MM.1S (cell line): ENCODE data around the gene NTRK3.

ENCODE experiments used
- DNase-seq: peaks from one replicate; pipeline ENCODE4 v3.0.0-alpha.2; 2015
- H2AFZ ChIP-seq: fragments of 300-600 bp; sonication (generic); 2 replicates; pipeline ENCODE4 v1.6.0; 2016; ENCODE audit warnings: antibody characterized with exemption, low read length
- H3F3A ChIP-seq: fragments of 300-600 bp; sonication (generic); 2 replicates; pipeline ENCODE4 v1.6.1; 2016; ENCODE audit warnings: mild to moderate bottlenecking, antibody characterized with exemption, low read length, moderate library complexity, mixed read lengths; ENCODE audit not compliant: insufficient read depth
- H3K27ac ChIP-seq: fragments of 300-600 bp; sonication (generic); 2 replicates; pipeline ENCODE4 v1.5.1; 2016; ENCODE audit warnings: mild to moderate bottlenecking, low read length
- H3K27me3 ChIP-seq: fragments of 300-600 bp; sonication (generic); replicated peaks from 2 replicates; pipeline ENCODE4 v1.6.0; 2016; ENCODE audit warnings: low read length; ENCODE audit not compliant: insufficient read depth
- H3K36me3 ChIP-seq: fragments of 300-600 bp; sonication (generic); replicated peaks from 2 replicates; pipeline ENCODE4 v1.6.1; 2016; ENCODE audit warnings: mild to moderate bottlenecking, low read length, mixed read lengths; ENCODE audit not compliant: insufficient read depth
- H3K4me1 ChIP-seq: fragments of 300-600 bp; sonication (generic); 2 replicates; pipeline ENCODE4 v1.6.1; 2016; ENCODE audit warnings: low read length, mixed read lengths
- H3K4me2 ChIP-seq: fragments of 300-600 bp; sonication (generic); 2 replicates; pipeline ENCODE4 v1.6.0; 2016; ENCODE audit warnings: low read depth, low read length
- H3K4me3 ChIP-seq: fragments of 300-600 bp; sonication (generic); 2 replicates; pipeline ENCODE4 v1.5.1; 2016; ENCODE audit warnings: low read length, mixed read lengths
- H3K79me2 ChIP-seq: fragments of 300-600 bp; sonication (generic); 2 replicates; pipeline ENCODE4 v1.6.1; 2016; ENCODE audit warnings: mixed run types, low read length, mixed read lengths
- H3K9ac ChIP-seq: fragments of 300-600 bp; sonication (generic); 2 replicates; pipeline ENCODE4 v1.6.1; 2016; ENCODE audit warnings: low read length, mixed read lengths
- H3K9me2 ChIP-seq: fragments of 300-600 bp; sonication (generic); replicated peaks from 2 replicates; pipeline ENCODE4 v1.6.1; 2016; ENCODE audit warnings: mild to moderate bottlenecking, low read length, mixed read lengths; ENCODE audit not compliant: insufficient read depth
- H3K9me3 ChIP-seq: fragments of 300-600 bp; sonication (generic); replicated peaks from 2 replicates; pipeline ENCODE4 v1.6.1; 2016; ENCODE audit warnings: mild to moderate bottlenecking, low read length, mixed read lengths; ENCODE audit not compliant: insufficient read depth
- H4K20me1 ChIP-seq: fragments of 300-600 bp; sonication (generic); 2 replicates; pipeline ENCODE4 v1.6.1; 2016; ENCODE audit warnings: mild to moderate bottlenecking, low read length, moderate library complexity, mixed read lengths; ENCODE audit not compliant: insufficient read depth
- CTCF ChIP-seq: fragments of 300-600 bp; sonication (generic); IDR thresholded peaks from 2 replicates; pipeline ENCODE4 v1.5.1; 2016; ENCODE audit warnings: antibody characterized with exemption, low read length, mixed read lengths
- EZH2 ChIP-seq: fragments of 300-600 bp; sonication (generic); optimal IDR thresholded peaks from 2 replicates; pipeline ENCODE3; 2017; ENCODE audit warnings: low read depth, mild to moderate bottlenecking, antibody characterized with exemption, low read length, mixed read lengths
- EZH2phosphoT487 ChIP-seq: fragments of 300-600 bp; sonication (generic); IDR thresholded peaks from 2 replicates; pipeline ENCODE4 v1.6.1; 2018; ENCODE audit warnings: antibody characterized with exemption, low read length

NTRK3 gene

GRCh38 chr15:88115486-88116152 is 140.9 kb downstream of the NTRK3 start:
- H2AFZ ChIP-seq: no peak overlapping the region
- no peak overlapping the region for H3K27ac ChIP-seq
- DNase-seq: no peak

DNA sequence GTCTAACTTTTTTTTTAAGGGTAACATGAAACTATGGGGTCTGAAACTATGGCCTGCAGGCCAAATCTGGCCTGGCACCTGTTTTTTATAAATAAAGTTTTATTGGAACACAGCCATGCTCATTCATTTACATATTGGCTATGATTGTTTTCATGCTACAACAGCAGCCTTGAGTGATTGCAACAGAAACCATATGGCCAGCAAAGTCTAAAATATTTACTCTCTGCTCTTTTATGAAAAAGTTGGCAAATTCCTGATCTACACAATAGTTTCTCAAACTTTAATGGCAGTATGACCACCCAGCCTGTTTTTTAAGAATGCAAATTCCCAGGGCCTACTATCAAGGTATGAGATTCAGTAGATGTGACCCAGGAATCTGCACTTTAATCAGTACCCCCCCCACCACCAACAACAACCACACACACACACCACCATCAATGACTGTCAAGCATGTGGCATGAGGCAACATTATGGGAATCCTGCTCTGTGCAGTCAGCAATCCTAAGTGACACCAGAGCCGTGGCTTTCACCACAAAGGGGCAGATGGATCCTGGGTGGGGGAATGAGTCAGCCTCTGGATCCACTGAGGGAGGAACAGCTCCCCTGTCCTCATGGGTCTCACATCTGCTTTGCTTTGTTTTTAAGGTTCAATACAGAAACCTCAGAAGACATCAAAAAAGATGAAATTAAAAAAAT is 142.8 kb downstream of the NTRK3 start:
- H3K9me2 ChIP-seq: no peaks in the 10 kb centered on the region

More at GRCh38 chr15:88115486-88116152, 140.9 kb downstream of the NTRK3 start:
- no peaks in the 10 kb centered on the region for H3F3A ChIP-seq
- H4K20me1 ChIP-seq: no peaks in the 10 kb centered on the region
- no peak for TF ChIP-seq EZH2phosphoT487
- TF ChIP-seq CTCF: no peak
- no peak for TF ChIP-seq EZH2
- H3K9me3 ChIP-seq: no peaks in the 10 kb centered on the region
- H3K79me2 ChIP-seq: no peaks in the 10 kb centered on the region
- H3K9me2 ChIP-seq: no peaks in the 10 kb centered on the region
- no peak overlapping the region for H3K4me2 ChIP-seq
- no peaks in the 10 kb centered on the region for H3K4me1 ChIP-seq
- no peak overlapping the region for H3K9ac ChIP-seq
- no peaks in the 10 kb centered on the region for H3K36me3 ChIP-seq
- no peak overlapping the region for H3K4me3 ChIP-seq
- no peaks in the 10 kb centered on the region for H3K27me3 ChIP-seq

GRCh38 chr15:88108991-88109390 is 147.5 kb downstream of the NTRK3 start:
- Histone ChIP-seq H3K27me3 (no peaks in the 10 kb centered on the region), H3F3A (no peaks in the 10 kb centered on the region), H3K79me2 (no peaks in the 10 kb centered on the region), H3K9ac (no peak overlapping the region), H3K9me3 (no peaks in the 10 kb centered on the region), H3K4me2 (no peak overlapping the region), H3K4me1 (no peaks in the 10 kb centered on the region), H3K9me2 (no peaks in the 10 kb centered on the region), H3K27ac (no peak overlapping the region), H2AFZ (no peak overlapping the region), H3K36me3 (no peaks in the 10 kb centered on the region), H4K20me1 (no peaks in the 10 kb centered on the region), H3K4me3 (no peak overlapping the region)
- no peak for TF ChIP-seq EZH2phosphoT487
- no peak for TF ChIP-seq EZH2
- TF ChIP-seq CTCF: no peak
- no peak for DNase-seq

More for the DNA sequence above, 142.8 kb downstream of the NTRK3 start:
- no peak for DNase-seq
- H3K27ac ChIP-seq: no peak overlapping the region
- H3K4me3 ChIP-seq: no peak overlapping the region
- H3F3A ChIP-seq: no peaks in the 10 kb centered on the region
- no peak overlapping the region for H3K4me2 ChIP-seq
- H3K9me3 ChIP-seq: no peaks in the 10 kb centered on the region
- no peak overlapping the region for H2AFZ ChIP-seq
- H3K79me2 ChIP-seq: no peaks in the 10 kb centered on the region
- H3K9ac ChIP-seq: no peak overlapping the region
- no peaks in the 10 kb centered on the region for H3K27me3 ChIP-seq
- TF ChIP-seq EZH2 (no peak), EZH2phosphoT487 (no peak), CTCF (no peak)
- H4K20me1 ChIP-seq: no peaks in the 10 kb centered on the region
- no peaks in the 10 kb centered on the region for H3K36me3 ChIP-seq
- H3K4me1 ChIP-seq: no peaks in the 10 kb centered on the region
